Spleen (tissue), 11 donors: Measurements from ENCODE around the gene MSI2. TPM values are rescaled to one million over a fixed set of nuclear protein-coding genes. Genes with fewer than 3 reads are reported as not detected.
A peak's percentile ranks its signal among the peaks of the same experiment; 100 is the strongest.

ENCODE experiments used
- DNase-seq: peaks from one replicate; pipeline ENCODE4 v3.0.0-alpha.2; 2020
- H3K27ac ChIP-seq, 8 donors: fragments of 200-600 bp; sonication (generic) in 7 of 8; 1 replicate in 4 of 8; 2 replicates in 4 of 8; pipeline versions ENCODE4 v1.5.0 to v1.8.0; 2016 to 2021; ENCODE audit warnings: inconsistent platforms in 4 of 8, mild to moderate bottlenecking in 4 of 8, moderate library complexity in 1 of 8
- H3K27me3 ChIP-seq, 7 donors: fragments of 200-600 bp; sonication (generic) in 6 of 7; replicated peaks in 1 of 7; 1 replicate in 4 of 7; 2 replicates in 3 of 7; pipeline versions ENCODE4 v1.5.0 to v1.8.0; 2016 to 2021; ENCODE audit warnings: inconsistent platforms in 3 of 7, mild to moderate bottlenecking in 1 of 7
- H3K36me3 ChIP-seq, 6 donors: fragments of 200-600 bp; sonication (generic) in 5 of 6; 1 replicate in 4 of 6; 2 replicates in 2 of 6; pipeline versions ENCODE4 v1.5.0 to v1.8.0; 2016 to 2021; ENCODE audit warnings: inconsistent platforms in 2 of 6
- H3K4me1 ChIP-seq, 6 donors: fragments of 200-600 bp; sonication (generic) in 5 of 6; 1 replicate in 3 of 6; 2 replicates in 3 of 6; pipeline versions ENCODE4 v1.5.0 to v1.8.0; 2016 to 2021; ENCODE audit warnings: inconsistent platforms in 3 of 6
- H3K4me3 ChIP-seq, 8 donors: fragments of 200-600 bp; sonication (generic) in 7 of 8; 1 replicate in 4 of 8; 2 replicates in 4 of 8; pipeline versions ENCODE4 v1.5.0 to v1.8.0; 2016 to 2021; ENCODE audit warnings: inconsistent platforms in 4 of 8, mild to moderate bottlenecking in 4 of 8, moderate library complexity in 2 of 8
- H3K9me3 ChIP-seq, 8 donors: fragments of 200-600 bp; sonication (generic) in 7 of 8; 1 replicate in 4 of 8; 2 replicates in 4 of 8; pipeline versions ENCODE4 v1.5.0 to v1.8.0; 2016 to 2021; ENCODE audit warnings: inconsistent platforms in 4 of 8
- CTCF ChIP-seq, 11 experiments: fragments of 200-600 bp in 7 of 11; fragments of 450-650 bp in 4 of 11; sonication (generic) in 4 of 11; IDR thresholded peaks in 8 of 11; conservative IDR thresholded peaks in 3 of 11; 1 replicate in 7 of 11; 2 replicates in 4 of 11; pipeline versions ENCODE4 v1.4.0 to v1.8.0; 2016 to 2021; ENCODE audit warnings: antibody characterized with exemption in 11 of 11, inconsistent platforms in 4 of 11, mild to moderate bottlenecking in 1 of 11
- POLR2A ChIP-seq, 3 donors: fragments of 450-650 bp; IDR thresholded peaks; one replicate each; pipeline ENCODE4 v1.5.1; 2017; ENCODE audit warnings: antibody characterized with exemption in 3 of 3, mild to moderate bottlenecking in 1 of 3
- POLR2AphosphoS5 ChIP-seq, 3 donors: sonication (generic); formaldehyde crosslinking; IDR thresholded peaks; one replicate each; pipeline ENCODE4 v1.5.1; 2017; ENCODE audit warnings: antibody characterized with exemption in 3 of 3
- WGBS, 5 donors: extraction: QIAGEN DNeasy Blood & Tissue Kit in 3 of 5; methylation state at CpG; one replicate each; pipeline versions ENCODE4 v1.1.5 to v1.1.7; 2013 to 2018; 5-methylcytosine and 5-hydroxymethylcytosine counted together
- intact Hi-C: fragments of 100-400 bp; cut with DNase I; formaldehyde crosslinking; loops from one replicate; pipeline ENCODE4 v1.15.0; 2023; ENCODE audit warnings: low total_unique reads
- polyA plus RNA-seq, 3 donors: library from polyadenylated mRNA; stranded (reverse); fragments of 200-250 nt; gene quantifications; one replicate each; pipeline ENCODE4 v1.2.1, GENCODE V29; 2013
- total RNA-seq, 7 donors: library from RNA; depleted of rRNA in 3 of 7; stranded (reverse); fragments of >200 nt in 3 of 7; fragmentation: NEBNext Ultra II Directional in 4 of 7; extraction: Animal tissue kit (Norgen Biotek cat#: 25700) in 4 of 7; gene quantifications; one replicate each; pipeline versions ENCODE4 v1.1.0 to v1.2.1, GENCODE V29; 2016 to 2021
- donor health status: healthy with polysubstance abuse.
- donor health status: DM: no; HTN: no; CAD: no; lungs with moderate emphysema.
- donor health status: DM: no; HTN: no; CAD: no.
- donor health status: Bipolar disorder and iron deficiency.
- donor health status: healthy.
- donor health status: DM: no; HTN: no; CAD: no.
- donor health status: DM: yes; HTN: yes; CAD: no.

The MSI2 gene
- total and polyA plus RNA-seq, 10 donors = 9.8 to 131 (median 64.7) TPM

DNA sequence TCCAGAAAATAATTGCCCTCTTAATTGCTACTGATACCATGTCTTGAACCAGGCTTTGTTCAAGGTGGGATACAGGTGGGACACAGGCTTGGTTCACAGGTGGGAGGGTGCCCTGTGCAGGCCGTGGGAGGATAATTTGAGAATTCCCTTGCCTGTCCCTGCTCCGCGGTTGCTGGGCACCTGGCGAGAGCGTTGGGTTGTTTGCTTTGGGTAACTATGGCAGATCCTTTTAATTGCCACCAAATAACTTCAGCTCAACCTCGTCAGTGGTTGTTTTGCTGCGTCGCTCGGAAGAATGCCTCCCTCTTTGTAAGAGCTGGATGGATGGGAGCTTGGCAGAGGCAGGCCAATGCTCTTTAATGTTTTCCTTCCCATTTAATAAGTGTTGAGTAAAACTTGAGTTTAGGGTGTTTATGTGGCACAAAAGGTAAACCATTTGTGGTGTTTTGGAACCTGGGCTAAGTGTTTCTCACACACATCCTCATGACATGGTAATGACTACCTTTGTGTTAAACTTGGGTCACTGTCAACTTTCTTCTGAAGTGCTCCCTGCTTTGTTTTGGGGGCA, 202.5 kb downstream of the MSI2 start:
- Histone ChIP-seq H3K4me1 (peaks cover 25 to 84% (median 56%) of the 10 kb centered on the region in 6 donors), H3K27ac (no peak overlapping the region), H3K36me3 (no peaks in the 10 kb centered on the region), H3K27me3 (no peaks in the 10 kb centered on the region), H3K9me3 (no peaks in the 10 kb centered on the region), H3K4me3 (no peak overlapping the region)
- no peak for DNase-seq
- 93 to 98% (median 96%) methylated on average over 9 of the region's 9 CpGs for WGBS, 5 donors
- intact Hi-C loops = no loop called here
- TF ChIP-seq CTCF (IDR thresholded peaks at IDR 0.05 in 8 of 11, conservative IDR thresholded peaks at IDR 0.05 in 3 of 11) (peak in 1 of 11 experiments; percentile 13), POLR2A (IDR thresholded peaks at IDR 0.05) (no peak), POLR2AphosphoS5 (IDR thresholded peaks at IDR 0.05) (no peak)

GRCh38 chr17:57459286-57459915, 203.1 kb downstream of the MSI2 start:
- no peak overlapping the region for H3K4me3 ChIP-seq
- no peak overlapping the region for H3K27ac ChIP-seq
- no peaks in the 10 kb centered on the region for H3K27me3 ChIP-seq
- no peaks in the 10 kb centered on the region for H3K36me3 ChIP-seq
- intact Hi-C loops = no loop called here
- DNase-seq = no peak
- H3K9me3 ChIP-seq = no peaks in the 10 kb centered on the region
- 58 to 73% (median 66%) methylated on average over 12 of the region's 12 CpGs for WGBS, 5 donors
- TF ChIP-seq CTCF (IDR thresholded peaks at IDR 0.05 in 8 of 11, conservative IDR thresholded peaks at IDR 0.05 in 3 of 11) (no peak), POLR2AphosphoS5 (IDR thresholded peaks at IDR 0.05) (no peak), POLR2A (IDR thresholded peaks at IDR 0.05) (no peak)
- H3K4me1 ChIP-seq = peaks cover 19 to 83% (median 52%) of the 10 kb centered on the region in 6 donors

DNA sequence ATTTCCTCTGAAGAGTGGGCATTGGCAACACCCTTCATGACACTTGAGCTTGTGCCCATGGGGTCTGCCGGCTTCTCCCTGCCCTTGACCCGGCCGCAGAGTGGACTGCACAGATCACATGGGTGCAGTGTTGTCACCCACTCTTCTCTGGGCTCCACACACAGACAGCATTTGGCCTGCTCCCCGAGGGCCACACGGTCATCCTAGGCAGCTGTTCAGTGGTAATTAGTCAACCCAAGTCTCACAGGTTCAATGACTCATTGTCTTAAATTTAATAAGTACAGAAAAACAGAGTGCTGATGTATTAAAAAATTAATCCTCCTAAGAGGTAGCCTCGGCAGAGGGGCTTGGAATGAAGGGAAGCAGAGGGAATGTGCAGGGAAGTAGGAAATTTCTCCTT, 204.8 kb downstream of the MSI2 start:
- no peaks in the 10 kb centered on the region for H3K27me3 ChIP-seq
- no peak for DNase-seq
- H3K4me3 ChIP-seq = no peak overlapping the region
- TF ChIP-seq POLR2AphosphoS5 (IDR thresholded peaks at IDR 0.05) (no peak), POLR2A (IDR thresholded peaks at IDR 0.05) (no peak), CTCF (IDR thresholded peaks at IDR 0.05 in 8 of 11, conservative IDR thresholded peaks at IDR 0.05 in 3 of 11) (no peak)
- no peaks in the 10 kb centered on the region for H3K36me3 ChIP-seq
- WGBS, 5 donors = 69 to 81% (median 76%) methylated on average over 6 of the region's 6 CpGs
- intact Hi-C loops = no loop called here
- H3K4me1 ChIP-seq = peaks cover 5 to 83% (median 43%) of the 10 kb centered on the region in 6 donors
- H3K9me3 ChIP-seq = no peaks in the 10 kb centered on the region
- H3K27ac ChIP-seq = no peak overlapping the region

GRCh38 chr17:57462007-57462579, 205.8 kb downstream of the MSI2 start:
- no peak for TF ChIP-seq CTCF (IDR thresholded peaks at IDR 0.05 in 8 of 11, conservative IDR thresholded peaks at IDR 0.05 in 3 of 11)
- no peak for TF ChIP-seq POLR2AphosphoS5 (IDR thresholded peaks at IDR 0.05)
- DNase-seq = peak; percentile 38

More at GRCh38 chr17:57462007-57462579, 205.8 kb downstream of the MSI2 start:
- Histone ChIP-seq H3K27me3 (no peaks in the 10 kb centered on the region), H3K9me3 (no peaks in the 10 kb centered on the region), H3K4me3 (no peak overlapping the region), H3K27ac (no peak overlapping the region), H3K36me3 (no peaks in the 10 kb centered on the region), H3K4me1 (peaks cover 7 to 87% (median 45%) of the 10 kb centered on the region in 6 donors)
- intact Hi-C loops = no loop called here
- 80 to 91% (median 89%) methylated on average over 4 of the region's 4 CpGs for WGBS, 5 donors
